H1 (cell line): Measurements from ENCODE around the gene CMIP. TPM values are rescaled to one million over a fixed set of nuclear protein-coding genes. Genes with fewer than 3 reads are reported as not detected.

Experiments
- CTCF ChIA-PET: fragments of 300-600 bp; sonication (Branson Sonifier 250); formaldehyde crosslinking; loops from one replicate; lab custom pipeline; 2021; ENCODE audit not compliant: partially characterized antibody; lab: Charles Lee
- POLR2A ChIA-PET: fragments of 300-600 bp; sonication (Branson Sonifier 250); formaldehyde crosslinking; loops from one replicate; lab custom pipeline; 2021; ENCODE audit warnings: inconsistent platforms; ENCODE audit not compliant: partially characterized antibody; lab: Charles Lee
- DNase-seq, 2 experiments: peaks; one replicate each; pipeline versions ENCODE4 v3.0.0 to v3.0.0-alpha.2; 2010 to 2022; ENCODE audit warnings: low spot score in 2 of 2, low read depth in 1 of 2, mixed read lengths in 1 of 2
- FAIRE-seq: peaks from 2 replicates; lab custom pipeline; 2011; peaks lifted over from hg19 to GRCh38; lab: Jason Lieb, UNC
- H2AFZ ChIP-seq: 2 replicates; pipeline ENCODE4 v1.8.1; 2012; ENCODE audit warnings: low read length, inconsistent platforms
- H2AK5ac ChIP-seq: 2 replicates; pipeline ENCODE4 v1.6.1; 2013; ENCODE audit warnings: low read depth, low read length
- H2BK120ac ChIP-seq: replicated peaks from 2 replicates; pipeline ENCODE3; 2013; ENCODE audit warnings: low read depth, low read length, inconsistent platforms
- H2BK12ac ChIP-seq: 2 replicates; pipeline ENCODE4 v1.6.1; 2013; ENCODE audit warnings: low read depth, low read length
- H2BK15ac ChIP-seq: 2 replicates; pipeline ENCODE4 v1.6.1; 2013; ENCODE audit warnings: low read length
- H2BK20ac ChIP-seq: 2 replicates; pipeline ENCODE4 v1.6.1; 2013; ENCODE audit warnings: low read length
- H2BK5ac ChIP-seq: 2 replicates; pipeline ENCODE4 v1.6.1; 2013; ENCODE audit warnings: low read depth, low read length
- H3K14ac ChIP-seq: 2 replicates; pipeline ENCODE4 v1.6.1; 2013; ENCODE audit warnings: inconsistent platforms; ENCODE audit not compliant: insufficient read length
- H3K18ac ChIP-seq: 2 replicates; pipeline ENCODE4 v1.6.1; 2013; ENCODE audit warnings: low read length; ENCODE audit errors: extremely low read depth
- H3K23ac ChIP-seq: 2 replicates; pipeline ENCODE4 v1.6.1; 2013; ENCODE audit warnings: inconsistent platforms; ENCODE audit not compliant: insufficient read length
- H3K23me2 ChIP-seq: 2 replicates; pipeline ENCODE4 v1.6.1; 2013; ENCODE audit warnings: low read depth, low read length
- H3K27ac ChIP-seq: 2 replicates; pipeline ENCODE4 v1.6.1; 2011; ENCODE audit warnings: low read depth, low read length, inconsistent platforms
- H3K27me3 ChIP-seq, 4 experiments: replicated peaks in 1 of 4; 1 replicate in 1 of 4; 2 replicates in 3 of 4; pipeline versions ENCODE4 v1.6.1 to v1.8.1; 2011 to 2013; ENCODE audit warnings: low read length in 3 of 4, mild to moderate bottlenecking in 3 of 4, inconsistent platforms in 2 of 4, mixed read lengths in 2 of 4, moderate library complexity in 1 of 4; ENCODE audit not compliant: control insufficient read depth in 3 of 4, insufficient read depth in 3 of 4; ENCODE audit errors: extremely low read depth in 1 of 4
- H3K36me3 ChIP-seq, 4 experiments: 2 replicates each; pipeline versions ENCODE4 v1.6.1 to v1.8.1; 2011 to 2013; ENCODE audit warnings: mild to moderate bottlenecking in 4 of 4, low read length in 3 of 4, moderate library complexity in 2 of 4, control low read depth in 1 of 4, inconsistent platforms in 1 of 4; ENCODE audit not compliant: insufficient read depth in 4 of 4, control insufficient read depth in 2 of 4
- H3K4ac ChIP-seq: replicated peaks from 2 replicates; pipeline ENCODE3; 2013; ENCODE audit warnings: low read length, low read depth, mixed read lengths, inconsistent platforms; ENCODE audit not compliant: insufficient read length
- H3K4me1 ChIP-seq, 4 experiments: replicated peaks in 1 of 4; 1 replicate in 1 of 4; 2 replicates in 3 of 4; pipeline versions ENCODE4 v1.6.1 to v1.8.1; 2011 to 2013; ENCODE audit warnings: low read length in 3 of 4, inconsistent platforms in 2 of 4, mixed read lengths in 1 of 4; ENCODE audit not compliant: insufficient read depth in 4 of 4, control insufficient read depth in 3 of 4
- H3K4me2 ChIP-seq, 2 experiments: 2 replicates each; pipeline versions ENCODE4 v1.6.1 to v1.8.1; 2011 to 2013; ENCODE audit warnings: low read depth in 2 of 2, low read length in 2 of 2, control low read depth in 1 of 2, inconsistent platforms in 1 of 2, mild to moderate bottlenecking in 1 of 2; ENCODE audit not compliant: insufficient read depth in 1 of 2
- H3K4me3 ChIP-seq, 4 experiments: fragments of 200-600, 300-600 bp in 1 of 4; sonication (generic), shearing (Covaris generic), sonication (Bioruptor Twin) in 1 of 4; 2 replicates each; pipeline versions ENCODE4 v1.5.1 to v1.8.1; 2011 to 2016; ENCODE audit warnings: low read length in 4 of 4, low read depth in 3 of 4, control low read depth in 2 of 4, inconsistent platforms in 2 of 4, mild to moderate bottlenecking in 2 of 4, mixed read lengths in 1 of 4, moderate library complexity in 1 of 4; ENCODE audit not compliant: insufficient read depth in 2 of 4; ENCODE audit errors: extremely low read depth in 1 of 4
- H3K56ac ChIP-seq: replicated peaks from 2 replicates; pipeline ENCODE3; 2013; ENCODE audit warnings: low read depth, mild to moderate bottlenecking, mixed read lengths, low read length, inconsistent platforms; ENCODE audit not compliant: insufficient read length
- H3K79me1 ChIP-seq: 2 replicates; pipeline ENCODE4 v1.6.1; 2013; ENCODE audit warnings: low read depth, low read length, control low read depth
- H3K79me2 ChIP-seq, 2 experiments: 2 replicates each; pipeline versions ENCODE4 v1.6.1 to v1.8.1; 2012 to 2013; ENCODE audit warnings: low read length in 2 of 2, mild to moderate bottlenecking in 2 of 2, inconsistent platforms in 1 of 2; ENCODE audit not compliant: insufficient read depth in 2 of 2, control insufficient read depth in 1 of 2
- H3K9ac ChIP-seq, 4 experiments: replicated peaks in 1 of 4; 1 replicate in 1 of 4; 2 replicates in 3 of 4; pipeline versions ENCODE4 v1.6.1 to v1.8.1; 2011 to 2013; ENCODE audit warnings: low read depth in 3 of 4, low read length in 3 of 4, control low read depth in 2 of 4, mild to moderate bottlenecking in 2 of 4, moderate library complexity in 2 of 4, inconsistent platforms in 1 of 4; ENCODE audit errors: extremely low read depth in 1 of 4
- H3K9me3 ChIP-seq, 2 experiments: 2 replicates each; pipeline versions ENCODE4 v1.6.1 to v1.8.1; 2012 to 2013; ENCODE audit warnings: mild to moderate bottlenecking in 2 of 2, moderate library complexity in 2 of 2, control low read depth in 1 of 2, inconsistent platforms in 1 of 2, low read depth in 1 of 2, low read length in 1 of 2, mixed read lengths in 1 of 2; ENCODE audit not compliant: insufficient read depth in 2 of 2
- H4K20me1 ChIP-seq, 2 experiments: replicated peaks in 1 of 2; 2 replicates each; pipeline versions ENCODE3 to v1.8.1; 2011 to 2013; ENCODE audit warnings: inconsistent platforms in 2 of 2, low read length in 2 of 2, mild to moderate bottlenecking in 1 of 2; ENCODE audit not compliant: insufficient read depth in 2 of 2, control insufficient read depth in 1 of 2
- H4K5ac ChIP-seq: 2 replicates; pipeline ENCODE4 v1.6.1; 2013; ENCODE audit warnings: low read length, low read depth, mixed read lengths, inconsistent platforms; ENCODE audit not compliant: insufficient read length
- H4K8ac ChIP-seq: 2 replicates; pipeline ENCODE4 v1.8.0; 2013; ENCODE audit warnings: mild to moderate bottlenecking, moderate library complexity, low read length, inconsistent platforms; ENCODE audit not compliant: insufficient read depth; ENCODE audit errors: extremely low read depth
- H4K91ac ChIP-seq: replicated peaks from 2 replicates; pipeline ENCODE3; 2013; ENCODE audit warnings: low read length, mixed read lengths, inconsistent platforms; ENCODE audit not compliant: insufficient read length
- BACH1 ChIP-seq: IDR thresholded peaks from 2 replicates; pipeline ENCODE4 v1.6.1; 2012; ENCODE audit warnings: low read length, improper control_type of control experiment
- CREB1 ChIP-seq: IDR thresholded peaks from 2 replicates; pipeline ENCODE4 v1.6.1; 2012; ENCODE audit warnings: inconsistent platforms
- GTF2F1 ChIP-seq: IDR thresholded peaks from 2 replicates; pipeline ENCODE4 v1.6.1; 2012; ENCODE audit warnings: low read depth, low read length, improper control_type of control experiment, borderline replicate concordance
- HDAC2 ChIP-seq, 2 experiments: fragments of 300-600 bp in 1 of 2; sonication (generic) in 1 of 2; IDR thresholded peaks; 2 replicates each; pipeline ENCODE4 v1.6.1; 2011 to 2012; ENCODE audit warnings: low read depth in 2 of 2, low read length in 2 of 2, mild to moderate bottlenecking in 2 of 2, moderate library complexity in 2 of 2, borderline replicate concordance in 1 of 2, inconsistent platforms in 1 of 2
- JUN ChIP-seq: IDR thresholded peaks from 2 replicates; pipeline ENCODE4 v1.6.1; 2011; ENCODE audit warnings: low read depth, mild to moderate bottlenecking, improper control_type of control experiment, low read length
- JUND ChIP-seq: IDR thresholded peaks from 2 replicates; pipeline ENCODE4 v1.6.1; 2011; ENCODE audit warnings: mild to moderate bottlenecking, improper control_type of control experiment, low read length
- MAFK ChIP-seq: IDR thresholded peaks from 2 replicates; pipeline ENCODE4 v1.6.1; 2012; ENCODE audit warnings: low read depth, mild to moderate bottlenecking, improper control_type of control experiment, low read length
- PHF8 ChIP-seq: fragments of 200-600 bp; sonication (generic); conservative IDR thresholded peaks from 2 replicates; pipeline ENCODE4 v1.7.1; 2012; ENCODE audit warnings: low read depth, mild to moderate bottlenecking, inconsistent platforms, low read length, moderate library complexity
- RXRA ChIP-seq: IDR thresholded peaks from 2 replicates; pipeline ENCODE4 v1.6.1; 2011; ENCODE audit warnings: low read depth, mild to moderate bottlenecking, low read length, moderate library complexity; ENCODE audit not compliant: insufficient read depth
- TEAD4 ChIP-seq: IDR thresholded peaks from 2 replicates; pipeline ENCODE4 v1.6.1; 2012; ENCODE audit warnings: low read depth, low read length, inconsistent platforms, mixed read lengths
- YY1 ChIP-seq: IDR thresholded peaks from 2 replicates; pipeline ENCODE4 v1.6.1; 2011; ENCODE audit warnings: low read depth, mild to moderate bottlenecking, low read length
- WGBS, 2 experiments: shearing (Covaris generic) in 1 of 2; methylation state at CpG; one replicate each; pipeline versions ENCODE4 v1.1.6 to v1.1.7; 2013 to 2015; ENCODE audit warnings: low lambda C conversion rate in 2 of 2, mixed read lengths in 2 of 2, inconsistent platforms in 1 of 2, low coverage in 1 of 2, missing lambda C conversion rate in 1 of 2; ENCODE audit not compliant: insufficient replicate concordance in 2 of 2, insufficient coverage in 1 of 2, insufficient read length in 1 of 2; ENCODE audit errors: extremely low coverage in 1 of 2, missing lambda C conversion rate in 1 of 2; 5-methylcytosine and 5-hydroxymethylcytosine counted together
- polyA plus RNA-seq, 7 experiments: library from polyadenylated mRNA; depleted of rRNA in 3 of 7; stranded (reverse) in 5 of 7; unstranded in 2 of 7; fragments of >200 nt in 5 of 7; fragments of 200-250 nt in 2 of 7; gene quantifications; 1 replicate in 5 of 7; 2 replicates in 1 of 7; 4 replicates in 1 of 7; pipeline versions ENCODE4 v1.2.1 to v1.2.3, GENCODE V29; 2011 to 2013; ENCODE audit warnings: missing spikeins in 2 of 7, mixed read lengths in 2 of 7
- total RNA-seq: library from RNA; stranded (reverse); fragmentation: NEBNext Ultra II Directional; extraction: Animal tissue kit (Norgen Biotek cat#: 25700); gene quantifications from 2 replicates; pipeline ENCODE4 v1.2.1, GENCODE V29; 2021
- TF ChIP-seq, protein P1 (sequence below): IDR thresholded peaks from 2 replicates; pipeline ENCODE4 v1.6.1; 2011; ENCODE audit warnings: low read length, improper control_type of control experiment
- TF ChIP-seq, protein P2 (sequence below): IDR thresholded peaks from 2 replicates; pipeline ENCODE4 v1.6.1; 2012; ENCODE audit warnings: inconsistent platforms

The CMIP gene
- total and polyA plus RNA-seq, 2 of the 8 experiments (the other 6 are each of a cell fraction or from before 2014, with no cell fraction given): 7.9 to 53.2 TPM

DNA sequence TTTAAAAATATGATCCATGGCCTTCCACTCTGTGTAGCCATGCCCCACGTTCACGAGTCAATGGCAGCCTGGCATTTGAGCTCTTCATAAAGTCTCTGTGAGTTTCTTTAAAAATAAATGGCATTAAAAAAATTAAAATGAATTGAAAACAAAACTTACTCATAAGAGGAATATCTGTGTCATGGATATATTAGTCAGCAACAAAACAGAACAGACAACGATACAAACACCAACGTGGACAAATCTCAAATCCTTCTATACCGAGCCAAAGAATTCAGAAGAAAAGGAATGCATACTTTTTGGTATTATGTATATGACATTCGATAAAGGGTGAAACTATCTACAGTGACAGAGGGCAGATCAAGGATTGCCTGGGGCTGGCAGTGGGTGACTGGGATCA, 8.2 kb upstream of the CMIP start:
- H3K23ac ChIP-seq: no peak overlapping the region
- POLR2A ChIA-PET: no interaction called here
- no peaks in the 10 kb centered on the region for H3K79me2 ChIP-seq
- no peaks in the 10 kb centered on the region for H3K36me3 ChIP-seq
- no peak overlapping the region for H3K56ac ChIP-seq
- no peak overlapping the region for H2BK5ac ChIP-seq
- H3K18ac ChIP-seq: no peak overlapping the region
- H3K27me3 ChIP-seq: no peaks in the 10 kb centered on the region; a peak in 1 of 7 replicates
- no peak overlapping the region for H2BK120ac ChIP-seq
- H4K8ac ChIP-seq: no peak overlapping the region
- no peak overlapping the region for H3K14ac ChIP-seq
- H4K20me1 ChIP-seq: no peaks in the 10 kb centered on the region
- no peak overlapping the region for H2BK15ac ChIP-seq
- H2AK5ac ChIP-seq: no peak overlapping the region
- H3K9me3 ChIP-seq: no peaks in the 10 kb centered on the region
- no peak for FAIRE-seq
- DNase-seq: no peak
- H3K79me1 ChIP-seq: no peaks in the 10 kb centered on the region
- CTCF ChIA-PET: interaction anchor here (1.4 to 1.9 kb wide), 2 partner anchors 7 to 17 kb away, joined by 3 to 5 read pairs; no protein-coding TSS in a partner anchor
- no peaks in the 10 kb centered on the region for H3K23me2 ChIP-seq
- H3K4me3 ChIP-seq: no peak overlapping the region
- H4K91ac ChIP-seq: no peak overlapping the region
- no peak overlapping the region for H2BK20ac ChIP-seq
- no peak overlapping the region for H3K4me2 ChIP-seq
- peaks cover 0 to 5% (median 3%) of the 10 kb centered on the region in 4 experiments; a peak in 2 of 7 replicates for H3K4me1 ChIP-seq
- no peak overlapping the region for H3K27ac ChIP-seq
- H4K5ac ChIP-seq: no peak overlapping the region
- WGBS, 2 experiments: 90% methylated on average over 6 of the region's 6 CpGs; no CpG with 5 or more reads in 1 of the 2 experiments
- H3K4ac ChIP-seq: no peak overlapping the region
- H2AFZ ChIP-seq: no peak overlapping the region
- no peak overlapping the region for H3K9ac ChIP-seq
- H2BK12ac ChIP-seq: no peak overlapping the region
- no peak for TF ChIP-seq BACH1
- TF ChIP-seq MAFK: no peak
- TF ChIP-seq PHF8: no peak
- TF ChIP-seq CREB1: no peak
- TF ChIP-seq, protein P1, sequence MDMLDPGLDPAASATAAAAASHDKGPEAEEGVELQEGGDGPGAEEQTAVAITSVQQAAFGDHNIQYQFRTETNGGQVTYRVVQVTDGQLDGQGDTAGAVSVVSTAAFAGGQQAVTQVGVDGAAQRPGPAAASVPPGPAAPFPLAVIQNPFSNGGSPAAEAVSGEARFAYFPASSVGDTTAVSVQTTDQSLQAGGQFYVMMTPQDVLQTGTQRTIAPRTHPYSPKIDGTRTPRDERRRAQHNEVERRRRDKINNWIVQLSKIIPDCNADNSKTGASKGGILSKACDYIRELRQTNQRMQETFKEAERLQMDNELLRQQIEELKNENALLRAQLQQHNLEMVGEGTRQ: no peak
- TF ChIP-seq TEAD4: no peak
- no peak for TF ChIP-seq JUN
- no peak for TF ChIP-seq YY1
- TF ChIP-seq HDAC2 (IDR thresholded peaks at IDR 0.05; ENCODE audit: borderline replicate concordance in 1 of 2, low read depth in 2 of 2, low read length in 2 of 2): no peak
- TF ChIP-seq RXRA: no peak
- TF ChIP-seq GTF2F1: no peak
- TF ChIP-seq, protein P2, sequence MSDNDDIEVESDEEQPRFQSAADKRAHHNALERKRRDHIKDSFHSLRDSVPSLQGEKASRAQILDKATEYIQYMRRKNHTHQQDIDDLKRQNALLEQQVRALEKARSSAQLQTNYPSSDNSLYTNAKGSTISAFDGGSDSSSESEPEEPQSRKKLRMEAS: no peak
- no peak for TF ChIP-seq JUND
